ENCODE data around the gene GAPDHS.

GRCh38 chr19:35544110-35544802, 11.0 kb downstream of the GAPDHS start:
- TF ChIP-seq CTCF (IDR thresholded peaks at IDR 0.05) = no peak
- no peak for TF ChIP-seq EZH2 (IDR thresholded peaks at IDR 0.05)
